HepG2 (cell line): ENCODE measurements around the gene PLXNA4. TPM values are rescaled to one million over a fixed set of nuclear protein-coding genes. Genes with fewer than 3 reads are reported as not detected.

Source experiments
- ATAC-seq: fragments of 200-7000 bp; cut with Tn5 transposase; 3 replicates; pipeline ENCODE4 v1.9.1; 2020; ENCODE audit warnings: mild to moderate bottlenecking, moderate library complexity
- BruUV-seq: library from RNA; stranded (reverse); fragments of 400-500 nt; replicated peaks from 2 replicates; lab custom pipeline; 2021; lab: Mats Ljungman, UMichigan
- CTCF ChIA-PET: fragments of 300-600 bp; formaldehyde crosslinking; extraction: SDS; loops from one replicate; lab custom pipeline; 2021; ENCODE audit warnings: low total read pairs, inconsistent platforms, low intra/inter-chr PET ratio; lab: Yijun Ruan, JAX
- POLR2A ChIA-PET: fragments of 350-600 bp; sonication (Branson Sonifier 250); formaldehyde crosslinking; loops from one replicate; lab custom pipeline; 2020; ENCODE audit warnings: antibody characterized with exemption, inconsistent platforms; lab: Yijun Ruan, JAX
- DNase-seq: peaks from one replicate; pipeline ENCODE4 v3.0.0-alpha.2; 2015; ENCODE audit warnings: low spot score
- FAIRE-seq: peaks from 3 replicates; lab custom pipeline; 2011; peaks lifted over from hg19 to GRCh38; lab: Jason Lieb, UNC
- H2AFZ ChIP-seq: one replicate; pipeline ENCODE4 v1.6.1; 2011; ENCODE audit warnings: low read length, inconsistent platforms
- H3K27ac ChIP-seq: fragments of 300-600 bp; 3 replicates; pipeline ENCODE4 v1.8.0; 2011; ENCODE audit warnings: mixed run types, mild to moderate bottlenecking, mixed read lengths, low read length, inconsistent platforms; ENCODE audit not compliant: insufficient read depth; ENCODE audit errors: extremely low read length
- H3K27me3 ChIP-seq, 2 experiments: fragments of 200-600 bp in 1 of 2; 2 replicates in 1 of 2; 3 replicates in 1 of 2; pipeline versions ENCODE4 v1.6.0 to v1.8.0; 2011; ENCODE audit warnings: low read length in 2 of 2, mild to moderate bottlenecking in 2 of 2, moderate library complexity in 2 of 2, inconsistent platforms in 1 of 2; ENCODE audit not compliant: insufficient read depth in 2 of 2, control insufficient read depth in 1 of 2
- H3K36me3 ChIP-seq, 2 experiments: fragments of 200-600 bp in 1 of 2; replicated peaks in 1 of 2; 2 replicates in 1 of 2; 3 replicates in 1 of 2; pipeline versions ENCODE4 v1.5.1 to v1.8.0; 2011; ENCODE audit warnings: low read length in 2 of 2, inconsistent platforms in 1 of 2; ENCODE audit not compliant: insufficient read depth in 2 of 2, control insufficient read depth in 1 of 2
- H3K4me1 ChIP-seq: 2 replicates; pipeline ENCODE4 v1.5.1; 2012; ENCODE audit warnings: low read length, inconsistent platforms; ENCODE audit not compliant: insufficient read depth
- H3K4me2 ChIP-seq: 2 replicates; pipeline ENCODE4 v1.6.0; 2011; ENCODE audit warnings: low read depth, low read length, inconsistent platforms
- H3K4me3 ChIP-seq, 3 experiments: fragments of 200-600 bp in 1 of 3; sonication (generic), shearing (Covaris generic) in 1 of 3; replicated peaks in 1 of 3; 2 replicates each; pipeline ENCODE4 v1.5.1; 2011 to 2016; ENCODE audit warnings: low read length in 3 of 3, inconsistent platforms in 2 of 3, low read depth in 2 of 3, mild to moderate bottlenecking in 2 of 3, control low read depth in 1 of 3, mixed read lengths in 1 of 3; ENCODE audit not compliant: insufficient read depth in 1 of 3
- H3K79me2 ChIP-seq: one replicate; pipeline ENCODE4 v1.6.1; 2011; ENCODE audit warnings: low read length, inconsistent platforms; ENCODE audit not compliant: insufficient read depth
- H3K9ac ChIP-seq: 2 replicates; pipeline ENCODE4 v1.6.0; 2011; ENCODE audit warnings: mild to moderate bottlenecking, low read depth, low read length, inconsistent platforms; ENCODE audit not compliant: insufficient read depth
- H3K9me3 ChIP-seq: 2 replicates; pipeline ENCODE4 v1.5.1; 2012; ENCODE audit warnings: mild to moderate bottlenecking, low read length
- H4K20me1 ChIP-seq: 2 replicates; pipeline ENCODE4 v1.6.0; 2011; ENCODE audit warnings: inconsistent platforms, mild to moderate bottlenecking, low read length, moderate library complexity; ENCODE audit not compliant: insufficient read depth
- CENPT ChIP-seq: sonication (generic); formaldehyde crosslinking; IDR thresholded peaks from 2 replicates; pipeline ENCODE4 v1.8.0; 2022; ENCODE audit warnings: low read depth, mild to moderate bottlenecking, moderate library complexity, missing genetic modification reagents
- FOSL2 ChIP-seq: sonication (generic); formaldehyde crosslinking; IDR thresholded peaks from 2 replicates; pipeline ENCODE4 v1.4.0; 2020; ENCODE audit warnings: missing genetic modification reagents
- MLXIP ChIP-seq: sonication (generic); formaldehyde crosslinking; IDR thresholded peaks from 2 replicates; pipeline ENCODE4 v1.9.0; 2021; ENCODE audit warnings: missing genetic modification reagents, borderline replicate concordance
- NKX3-1 ChIP-seq: sonication (generic); formaldehyde crosslinking; IDR thresholded peaks from 2 replicates; pipeline ENCODE4 v1.5.0; 2020; ENCODE audit warnings: missing genetic modification reagents
- SKI ChIP-seq: fragments of 450-650 bp; IDR thresholded peaks from one replicate; pipeline ENCODE4 v1.6.1; 2018; ENCODE audit warnings: mild to moderate bottlenecking; ENCODE audit not compliant: partially characterized antibody
- SRF ChIP-seq: IDR thresholded peaks from 2 replicates; pipeline ENCODE4 v1.6.1; 2011; ENCODE audit warnings: mild to moderate bottlenecking, low read depth, low read length, moderate library complexity
- TERF1 ChIP-seq: sonication (generic); formaldehyde crosslinking; IDR thresholded peaks from 2 replicates; pipeline ENCODE4 v1.8.0; 2022; ENCODE audit warnings: mild to moderate bottlenecking, missing genetic modification reagents, moderate library complexity
- ZFP36L1 ChIP-seq: sonication (generic); formaldehyde crosslinking; IDR thresholded peaks from 2 replicates; pipeline ENCODE4 v1.8.0; 2022; ENCODE audit warnings: mild to moderate bottlenecking, missing genetic modification reagents, moderate library complexity
- ZNF362 ChIP-seq: sonication (generic); formaldehyde crosslinking; IDR thresholded peaks from 2 replicates; pipeline ENCODE4 v1.4.0; 2020; ENCODE audit warnings: missing genetic modification reagents, mild to moderate bottlenecking, borderline replicate concordance
- ZNF558 ChIP-seq: sonication (generic); formaldehyde crosslinking; IDR thresholded peaks from 2 replicates; pipeline ENCODE4 v1.9.0; 2022; ENCODE audit warnings: mild to moderate bottlenecking, missing genetic modification reagents, borderline replicate concordance
- ZNF773 ChIP-seq: sonication (generic); formaldehyde crosslinking; IDR thresholded peaks from 2 replicates; pipeline ENCODE4 v1.4.0; 2020; ENCODE audit warnings: missing genetic modification reagents, borderline replicate concordance
- ZSCAN25 ChIP-seq: sonication (generic); formaldehyde crosslinking; IDR thresholded peaks from 2 replicates; pipeline ENCODE4 v1.8.0; 2022; ENCODE audit warnings: mild to moderate bottlenecking, missing genetic modification reagents
- WGBS: methylation state at CpG from one replicate; pipeline ENCODE4 v1.1.6; 2017; ENCODE audit warnings: low lambda C conversion rate; 5-methylcytosine and 5-hydroxymethylcytosine counted together
- in situ Hi-C: cut with HindIII; loops from 2 replicates; pipeline ENCODE4 v1.10.0; 2017; ENCODE audit warnings: low pct_unique_long_range_greater_than_20kb; ENCODE audit not compliant: extremely low pct_ligation_motif_present
- intact Hi-C: fragments of 100-400 bp; cut with micrococcal nuclease; formaldehyde crosslinking; loops from one replicate; pipeline ENCODE4 v1.10.0; 2022; ENCODE audit not compliant: unreplicated experiment
- polyA plus RNA-seq, 8 experiments: library from polyadenylated mRNA; depleted of rRNA in 3 of 8; stranded (reverse) in 7 of 8; unstranded in 1 of 8; fragments of >200 nt; fragmentation: Illumina TruSeq in 4 of 8; extraction: Trizol in 4 of 8; gene quantifications; 2 replicates each; pipeline versions ENCODE4 v1.2.1 to v1.2.3, GENCODE V29; 2011 to 2016; ENCODE audit warnings: low read depth in 4 of 8, missing spikeins in 1 of 8, mixed read lengths in 1 of 8; ENCODE audit not compliant: insufficient read depth in 1 of 8
- total RNA-seq, 5 experiments: library from RNA; depleted of rRNA; stranded (reverse); fragments of >200 nt; fragmentation: Illumina TruSeq; extraction: Trizol; gene quantifications; 2 replicates each; pipeline ENCODE4 v1.2.3, GENCODE V29; 2016; ENCODE audit warnings: low read depth in 1 of 5

The PLXNA4 gene
- total and polyA plus RNA-seq, 2 of the 13 experiments (the other 11 are each of a cell fraction or from before 2014, with no cell fraction given): 0.01 to 0.04 TPM

- no peak overlapping the region for H2AFZ ChIP-seq
- no peak overlapping the region for H3K4me2 ChIP-seq
- ATAC-seq (peak; percentile 63; the same call in 2 of the 3 replicates), FAIRE-seq (no peak), DNase-seq (peak; percentile 9)
- H3K9me3 ChIP-seq: no peaks in the 10 kb centered on the region
- 50% methylated on average over 5 of the region's 5 CpGs for WGBS
- ChIA-PET CTCF (no interaction called here), POLR2A (no interaction called here)
- no TSS peak for BruUV-seq
- H3K36me3 ChIP-seq: no peaks in the 10 kb centered on the region
- H3K9ac ChIP-seq: no peak overlapping the region
- intact Hi-C loops (no loop called here), in situ Hi-C loops (no loop called here)
- no peak overlapping the region for H3K27ac ChIP-seq
- no peaks in the 10 kb centered on the region for H3K79me2 ChIP-seq
- TF ChIP-seq CENPT (CRISPR knock-in tag) (no peak), FOSL2 (CRISPR knock-in tag) (0 out of 2 replicates have a peak, but pooled peaks have one; percentile 19)
- peaks cover 0 to 10% of the 10 kb centered on the region in 2 experiments; a peak in 3 of 5 replicates for H3K27me3 ChIP-seq
- H3K4me1 ChIP-seq: no peaks in the 10 kb centered on the region
- H4K20me1 ChIP-seq: no peaks in the 10 kb centered on the region
- H3K4me3 ChIP-seq: no peak overlapping the region
Measured at GRCh38 chr7:132516042-132516840, 60.0 kb downstream of the PLXNA4 start.

GRCh38 chr7:132515181-132515580, 61.1 kb downstream of the PLXNA4 start:
- Histone ChIP-seq H2AFZ (no peak overlapping the region), H3K36me3 (no peaks in the 10 kb centered on the region), H3K4me1 (no peaks in the 10 kb centered on the region), H3K9ac (no peak overlapping the region), H3K4me3 (no peak overlapping the region), H3K4me2 (no peak overlapping the region), H3K9me3 (no peaks in the 10 kb centered on the region), H3K79me2 (no peaks in the 10 kb centered on the region), H4K20me1 (no peaks in the 10 kb centered on the region), H3K27me3 (peaks cover 0 to 15% of the 10 kb centered on the region in 2 experiments; a peak in 3 of 5 replicates), H3K27ac (no peak overlapping the region)
- ATAC-seq: no peak
- BruUV-seq: no TSS peak
- 70% methylated on average over 5 of the region's 5 CpGs for WGBS
- DNase-seq: no peak
- no peak for FAIRE-seq
- intact Hi-C loops (no loop called here), in situ Hi-C loops (no loop called here)
- ChIA-PET CTCF (no interaction called here), POLR2A (no interaction called here)
- no peak for TF ChIP-seq ZNF558
- TF ChIP-seq ZSCAN25: no peak
- TF ChIP-seq ZNF362: no peak
- no peak for TF ChIP-seq ZFP36L1 (CRISPR knock-in tag)
- no peak for TF ChIP-seq SRF
- TF ChIP-seq ZNF773: no peak
- TF ChIP-seq NKX3-1 (CRISPR knock-in tag): no peak
- no peak for TF ChIP-seq SKI
- no peak for TF ChIP-seq TERF1 (CRISPR knock-in tag)
- TF ChIP-seq MLXIP (CRISPR knock-in tag): no peak
